Amniotic epithelial cell (primary cell): ENCODE measurements around the gene PAM.
"Not testable (repeated sequence)": the region's sequence is repeated elsewhere in the genome, so short reads cannot be mapped to it uniquely, and the experiment has no call there.

Source experiments
- DNase-seq: peaks from one replicate; pipeline ENCODE4 v3.0.0-alpha.2; 2010; ENCODE audit warnings: low read depth

PAM gene

GRCh38 chr5:103000089-103000488 is 245.0 kb downstream of the PAM start:
- DNase-seq, result no peak

DNA sequence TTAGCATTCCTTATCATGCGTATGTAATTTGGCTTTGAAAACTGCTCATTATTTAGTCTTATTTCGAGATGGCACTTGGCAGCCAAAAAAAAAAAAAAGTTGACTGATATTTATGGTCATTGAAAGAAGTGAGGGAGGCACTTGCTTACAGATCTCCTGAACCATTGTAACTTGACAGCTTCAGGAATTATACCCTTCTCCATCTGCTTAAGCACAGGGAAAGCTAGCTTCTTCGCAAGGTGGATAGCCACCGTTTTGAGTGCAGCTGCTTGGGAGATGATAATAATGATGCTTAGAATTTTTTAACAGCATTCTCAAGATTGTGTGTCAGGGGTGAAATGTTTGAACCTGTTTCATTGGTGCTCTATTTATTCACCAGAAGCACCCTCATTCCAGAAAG is 248.8 kb downstream of the PAM start:
- DNase-seq, result peak; percentile 14

GRCh38 chr5:103005276-103005675 is 250.2 kb downstream of the PAM start:
- no peak for DNase-seq

GRCh38 chr5:103006921-103007320 is 251.8 kb downstream of the PAM start:
- no peak for DNase-seq

DNA sequence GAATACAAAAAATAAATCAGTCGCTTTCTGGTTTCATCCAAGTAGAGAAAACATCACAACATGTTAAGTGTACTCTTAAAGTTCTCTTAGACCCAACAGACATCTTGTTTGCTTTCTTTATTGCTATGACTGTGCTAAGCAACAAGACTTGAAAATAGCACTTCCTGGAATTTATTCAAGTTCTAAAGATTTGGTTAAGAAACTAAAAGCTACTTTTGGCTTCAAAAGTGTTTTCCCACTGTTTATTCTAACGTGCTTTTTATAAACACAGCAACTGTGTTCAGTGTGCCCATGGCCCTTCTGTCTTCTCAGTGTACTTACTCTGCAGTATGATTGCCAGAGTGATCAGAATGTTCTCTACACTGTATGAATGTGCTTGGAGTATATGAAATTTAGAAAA is 255.1 kb downstream of the PAM start:
- no peak for DNase-seq

DNA sequence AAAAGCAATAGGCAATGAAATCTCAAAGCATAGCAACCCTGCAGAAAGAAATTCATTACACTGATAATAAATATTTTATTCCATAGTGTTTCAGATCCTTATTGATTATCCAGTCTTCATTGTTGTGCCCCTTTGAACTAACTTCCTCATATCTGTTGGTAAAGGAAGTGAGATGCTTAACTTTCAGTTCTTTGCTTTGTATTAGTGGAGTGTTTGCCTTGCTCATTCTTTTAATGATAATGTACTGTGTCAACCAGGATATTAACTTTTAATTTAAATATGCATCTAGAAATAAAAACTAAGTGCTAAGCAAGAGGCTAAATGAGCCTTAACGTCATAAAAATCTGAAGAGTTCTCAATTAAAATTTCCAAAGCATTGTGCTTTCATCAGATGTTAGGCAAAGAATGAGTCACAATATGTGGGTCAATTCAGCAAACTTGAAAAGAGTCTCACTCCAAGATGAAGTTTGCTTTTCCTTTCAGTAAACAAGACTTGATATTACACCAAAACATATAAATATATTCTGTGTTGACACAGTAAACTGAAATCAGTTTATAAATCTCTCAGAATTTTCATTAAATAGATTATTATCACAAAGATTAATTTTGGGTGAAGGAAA is 258.9 kb downstream of the PAM start:
- no peak for DNase-seq

- peak; percentile 55 for DNase-seq
Measured at GRCh38 chr5:103014983-103015382, 259.9 kb downstream of the PAM start.

DNA sequence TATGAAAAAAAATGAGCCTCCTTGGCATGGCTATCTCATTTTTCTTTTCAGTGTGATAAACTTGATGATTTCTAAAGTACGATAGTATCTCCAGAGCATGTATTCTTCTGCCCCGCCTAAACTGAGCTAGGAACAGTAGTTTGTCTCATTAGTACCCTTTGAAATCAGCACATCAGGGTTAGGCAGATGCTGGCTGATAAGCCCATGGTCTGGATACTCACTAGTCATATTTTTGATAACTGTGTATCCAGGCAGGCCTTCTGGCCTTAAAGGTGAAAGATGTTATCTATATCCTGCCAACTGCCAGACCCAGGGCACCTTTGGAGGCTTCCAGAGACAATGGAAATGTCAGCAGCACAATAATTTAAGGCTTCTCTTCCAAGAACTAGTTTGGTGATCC is 261.1 kb downstream of the PAM start:
- DNase-seq, result no peak

GRCh38 chr5:103019804-103020203 is 264.7 kb downstream of the PAM start:
- DNase-seq, result no peak

GRCh38 chr5:103021314-103021713 is 266.2 kb downstream of the PAM start:
- peak; percentile 34 for DNase-seq

DNA sequence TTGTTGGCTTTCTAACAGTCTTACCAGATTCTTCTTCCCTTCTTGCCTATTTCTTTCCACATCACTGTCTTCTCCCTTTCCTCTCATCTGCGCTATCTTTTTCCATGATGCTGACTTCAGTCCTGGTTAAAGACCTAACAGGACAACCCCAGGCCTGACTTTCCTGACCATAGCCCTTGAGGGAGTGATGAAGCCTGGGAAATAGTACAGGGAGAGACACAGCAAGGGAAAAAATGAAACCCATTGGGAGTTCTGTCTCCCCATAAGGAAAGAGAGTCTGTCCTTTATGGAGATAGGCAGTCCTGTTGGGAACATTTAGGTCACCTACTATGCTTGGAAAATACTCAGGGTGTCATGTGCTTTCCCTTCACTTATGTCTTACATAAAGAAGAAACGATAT is 272.2 kb downstream of the PAM start:
- no peak for DNase-seq

- no peak for DNase-seq
Measured at GRCh38 chr5:103031607-103032006, 276.5 kb downstream of the PAM start.

- DNase-seq, result no peak
Measured at GRCh38 chr5:103033696-103034095, 278.6 kb downstream of the PAM start.

DNA sequence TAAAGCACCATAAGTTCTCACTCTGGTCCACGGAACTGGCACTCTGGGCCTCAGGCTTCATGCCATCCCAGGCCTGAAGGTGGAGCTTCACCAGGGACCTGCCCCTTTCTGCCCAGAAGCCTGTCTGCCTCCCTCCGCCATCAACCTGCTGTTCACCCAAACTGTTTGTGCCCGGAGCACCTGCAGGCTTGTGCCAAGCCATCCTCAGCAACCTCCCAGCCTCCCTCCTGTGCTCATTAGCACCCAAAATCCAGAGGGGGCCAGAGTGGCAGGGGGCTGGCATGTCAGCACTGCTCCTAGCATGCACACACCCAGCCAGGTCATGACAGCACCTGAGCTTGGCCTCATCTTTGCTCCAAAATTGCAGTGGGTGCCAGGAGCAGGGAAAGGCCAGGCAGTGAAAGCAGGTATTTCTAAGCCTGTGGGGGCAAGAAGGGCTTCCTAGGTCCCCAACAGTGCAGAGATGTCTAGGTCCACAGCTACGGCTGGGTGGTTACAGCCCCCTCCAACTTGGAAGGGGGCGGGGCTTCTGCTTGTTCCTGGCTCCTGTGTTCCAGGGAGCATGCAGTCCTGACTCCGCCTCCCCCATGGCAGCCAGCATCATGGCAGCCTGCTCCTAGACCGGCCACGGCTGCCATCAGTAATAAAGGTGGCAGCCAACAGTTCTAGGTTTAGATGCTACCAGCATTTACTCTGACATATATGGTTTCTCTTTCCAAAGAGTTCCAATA is 279.7 kb downstream of the PAM start:
- DNase-seq, result no peak

- no peak for DNase-seq
Measured at GRCh38 chr5:103035701-103036100, 280.6 kb downstream of the PAM start.

GRCh38 chr5:103036601-103037000 is 281.5 kb downstream of the PAM start:
- DNase-seq, result no peak

- DNase-seq, result no peak
Measured at GRCh38 chr5:103037673-103038455, 282.8 kb downstream of the PAM start.

- peak; percentile 55 for DNase-seq
Measured at GRCh38 chr5:103041071-103041676, 286.1 kb downstream of the PAM start.

GRCh38 chr5:103046706-103047105 is 291.6 kb downstream of the PAM start:
- not testable (repeated sequence) for DNase-seq

- peak; percentile 76 for DNase-seq
Measured at GRCh38 chr5:103057208-103058130, 302.4 kb downstream of the PAM start.

DNA sequence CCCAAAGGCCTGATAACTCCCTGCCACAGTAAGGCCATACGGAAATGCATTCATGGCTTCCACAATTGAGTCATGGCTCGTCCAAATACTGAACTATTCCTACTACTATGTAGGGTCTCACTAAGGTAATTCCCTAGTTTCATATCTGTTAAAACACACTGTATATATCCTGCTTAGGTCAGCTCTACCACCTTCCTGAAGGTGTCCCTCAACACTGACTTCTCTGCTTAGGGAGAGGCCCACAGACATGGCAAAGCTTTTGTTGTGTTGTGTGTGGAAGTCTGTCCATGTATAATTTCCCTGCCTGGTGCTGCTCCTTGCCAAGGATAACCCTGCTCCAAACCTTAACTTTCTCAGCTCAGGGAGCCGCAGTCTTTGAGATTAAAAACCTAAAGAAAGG is 304.4 kb downstream of the PAM start:
- no peak for DNase-seq
